ENCODE measurements around the gene CD300LB. TPM values are rescaled to one million over a fixed set of nuclear protein-coding genes. Genes with fewer than 3 reads are reported as not detected.

The CD300LB gene
- polyA plus RNA-seq, 1 donor (not counting 4 experiments of a cell fraction or from before 2014, with no cell fraction given), result not detected

GRCh38 chr17:74541176-74542111 is 10.2 kb upstream of the CD300LB start:
- H3K4me2 ChIP-seq (ENCODE audit: control insufficient read depth, extremely low read depth, insufficient read depth, low read depth, low read length), result no peak overlapping the region
- peaks cover 17% of the 10 kb centered on the region for H3K27me3 ChIP-seq (ENCODE audit: control insufficient read depth, extremely low read depth, insufficient read depth, low read length)

DNA sequence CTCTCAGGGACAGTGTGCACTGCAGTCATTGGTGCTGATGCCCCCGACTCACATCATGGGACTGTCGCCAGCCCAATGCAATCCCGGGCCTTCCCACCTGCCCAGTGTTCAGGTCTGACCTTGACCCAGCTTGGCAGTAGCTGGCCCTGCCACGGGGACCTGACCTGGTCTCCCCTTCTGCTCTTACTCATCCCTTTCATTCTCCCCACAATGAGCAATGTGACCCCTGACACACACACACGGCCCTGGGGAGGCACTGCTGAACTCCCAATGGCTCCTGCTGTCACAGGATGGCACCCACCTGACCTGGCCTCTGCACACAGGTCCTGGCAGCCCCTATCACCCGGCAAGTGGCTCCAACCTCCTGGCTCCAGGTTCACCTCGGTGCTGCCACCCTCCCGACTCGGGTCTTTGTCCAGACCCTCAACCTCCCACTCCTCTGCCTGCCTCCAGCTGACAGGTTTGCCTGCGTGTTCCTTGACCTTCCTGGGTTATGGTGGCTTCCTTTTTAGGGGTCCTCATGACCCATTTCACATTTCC is 8.1 kb upstream of the CD300LB start:
- H3K79me2 ChIP-seq (ENCODE audit: control insufficient read depth, insufficient read depth, low read length), result no peaks in the 10 kb centered on the region
- no peaks in the 10 kb centered on the region for H3K4me1 ChIP-seq (ENCODE audit: control insufficient read depth, extremely low read depth, insufficient read depth, low read length)
- no peak overlapping the region for H3K27ac ChIP-seq (ENCODE audit: control insufficient read depth, insufficient read depth, low read length)
- no peak overlapping the region for H2AFZ ChIP-seq (ENCODE audit: control insufficient read depth, low read length)
- H3K4me3 ChIP-seq (ENCODE audit: control insufficient read depth in 2 of 3, extremely low read depth in 1 of 3, insufficient read depth in 2 of 3, low read depth in 1 of 3, low read length in 3 of 3), result no peak overlapping the region
- H3K36me3 ChIP-seq (ENCODE audit: control insufficient read depth in 2 of 2, extremely low read depth in 1 of 2, insufficient read depth in 2 of 2, low read length in 2 of 2), result no peaks in the 10 kb centered on the region
- FAIRE-seq, result no peak
- no peaks in the 10 kb centered on the region for H4K20me1 ChIP-seq (ENCODE audit: control insufficient read depth, extremely low read depth, insufficient read depth, low read length)
- H3K4me2 ChIP-seq (ENCODE audit: control insufficient read depth, extremely low read depth, insufficient read depth, low read depth, low read length), result no peak overlapping the region
- H3K9me3 ChIP-seq (ENCODE audit: control insufficient read depth, low read depth, low read length), result no peaks in the 10 kb centered on the region
- H3K9me1 ChIP-seq (ENCODE audit: control insufficient read depth, extremely low read depth, insufficient read depth, low read length), result no peaks in the 10 kb centered on the region
- dilution Hi-C loops (cut with MboI; ENCODE audit: extremely low pct_ligation_motif_present, low sequenced_read_pairs), result no loop called here
- peaks cover 17% of the 10 kb centered on the region for H3K27me3 ChIP-seq (ENCODE audit: control insufficient read depth, extremely low read depth, insufficient read depth, low read length)
- H3K9ac ChIP-seq (ENCODE audit: control insufficient read depth, extremely low read depth, insufficient read depth, low read length), result no peak overlapping the region
- DNase-seq (ENCODE audit: low read depth, low spot score), result no peak
- TF ChIP-seq EZH2 (IDR thresholded peaks at IDR 0.05; ENCODE audit: low read length), result no peak
- TF ChIP-seq, protein P1, sequence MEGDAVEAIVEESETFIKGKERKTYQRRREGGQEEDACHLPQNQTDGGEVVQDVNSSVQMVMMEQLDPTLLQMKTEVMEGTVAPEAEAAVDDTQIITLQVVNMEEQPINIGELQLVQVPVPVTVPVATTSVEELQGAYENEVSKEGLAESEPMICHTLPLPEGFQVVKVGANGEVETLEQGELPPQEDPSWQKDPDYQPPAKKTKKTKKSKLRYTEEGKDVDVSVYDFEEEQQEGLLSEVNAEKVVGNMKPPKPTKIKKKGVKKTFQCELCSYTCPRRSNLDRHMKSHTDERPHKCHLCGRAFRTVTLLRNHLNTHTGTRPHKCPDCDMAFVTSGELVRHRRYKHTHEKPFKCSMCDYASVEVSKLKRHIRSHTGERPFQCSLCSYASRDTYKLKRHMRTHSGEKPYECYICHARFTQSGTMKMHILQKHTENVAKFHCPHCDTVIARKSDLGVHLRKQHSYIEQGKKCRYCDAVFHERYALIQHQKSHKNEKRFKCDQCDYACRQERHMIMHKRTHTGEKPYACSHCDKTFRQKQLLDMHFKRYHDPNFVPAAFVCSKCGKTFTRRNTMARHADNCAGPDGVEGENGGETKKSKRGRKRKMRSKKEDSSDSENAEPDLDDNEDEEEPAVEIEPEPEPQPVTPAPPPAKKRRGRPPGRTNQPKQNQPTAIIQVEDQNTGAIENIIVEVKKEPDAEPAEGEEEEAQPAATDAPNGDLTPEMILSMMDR (optimal IDR thresholded peaks at IDR 0.05 in 1 of 3, IDR thresholded peaks at IDR 0.05 in 1 of 3, conservative IDR thresholded peaks at IDR 0.05 in 1 of 3; ENCODE audit: extremely low read depth in 1 of 3, insufficient read depth in 2 of 3, low read length in 3 of 3), result no peak

More at GRCh38 chr17:74541176-74542111, 10.2 kb upstream of the CD300LB start:
- H3K27ac ChIP-seq (ENCODE audit: control insufficient read depth, insufficient read depth, low read length), result no peak overlapping the region
- no peaks in the 10 kb centered on the region for H3K4me1 ChIP-seq (ENCODE audit: control insufficient read depth, extremely low read depth, insufficient read depth, low read length)
- no peaks in the 10 kb centered on the region for H4K20me1 ChIP-seq (ENCODE audit: control insufficient read depth, extremely low read depth, insufficient read depth, low read length)
- H3K4me3 ChIP-seq (ENCODE audit: control insufficient read depth in 2 of 3, extremely low read depth in 1 of 3, insufficient read depth in 2 of 3, low read depth in 1 of 3, low read length in 3 of 3), result no peak overlapping the region
- H3K79me2 ChIP-seq (ENCODE audit: control insufficient read depth, insufficient read depth, low read length), result no peaks in the 10 kb centered on the region
- FAIRE-seq (no peak), DNase-seq (ENCODE audit: low read depth, low spot score) (no peak)
- H3K9me3 ChIP-seq (ENCODE audit: control insufficient read depth, low read depth, low read length), result no peaks in the 10 kb centered on the region
- TF ChIP-seq, protein P1 (optimal IDR thresholded peaks at IDR 0.05 in 1 of 3, IDR thresholded peaks at IDR 0.05 in 1 of 3, conservative IDR thresholded peaks at IDR 0.05 in 1 of 3; ENCODE audit: extremely low read depth in 1 of 3, insufficient read depth in 2 of 3, low read length in 3 of 3), result no peak
- TF ChIP-seq EZH2 (IDR thresholded peaks at IDR 0.05; ENCODE audit: low read length), result no peak
- no peak overlapping the region for H2AFZ ChIP-seq (ENCODE audit: control insufficient read depth, low read length)
- dilution Hi-C loops (cut with MboI; ENCODE audit: extremely low pct_ligation_motif_present, low sequenced_read_pairs), result no loop called here
- H3K9me1 ChIP-seq (ENCODE audit: control insufficient read depth, extremely low read depth, insufficient read depth, low read length), result no peaks in the 10 kb centered on the region
- no peak overlapping the region for H3K9ac ChIP-seq (ENCODE audit: control insufficient read depth, extremely low read depth, insufficient read depth, low read length)
- no peaks in the 10 kb centered on the region for H3K36me3 ChIP-seq (ENCODE audit: control insufficient read depth in 2 of 2, extremely low read depth in 1 of 2, insufficient read depth in 2 of 2, low read length in 2 of 2)

Data from keratinocyte (primary cell).